Measurements from ENCODE around the gene ZSCAN12. TPM values are rescaled to one million over a fixed set of nuclear protein-coding genes. Genes with fewer than 3 reads are reported as not detected.

The ZSCAN12 gene
- total and polyA plus RNA-seq, 12 donors: 1.2 to 3.5 (median 2.6) TPM

Other genes with a start within 250 kb of the ZSCAN12 start
- gene ZSCAN9, start 174.5 kb downstream of the ZSCAN12 start, total RNA-seq: 10 to 100 TPM in 2 of 10 donors, 1 to 10 TPM in 8; 6.8 to 11.2 (median 8.8) TPM
- gene ZSCAN9, start 174.5 kb downstream of the ZSCAN12 start, polyA plus RNA-seq: 10 to 100 TPM in 1 of 2 donors, 1 to 10 TPM in 1; 8.4 to 11.1 TPM
- 1 to 10 TPM in 9 of 10 donors, under 1 TPM in 1; 0.55 to 3.6 (median 2.9) TPM for gene ZKSCAN4, start 147.5 kb downstream of the ZSCAN12 start, total RNA-seq
- gene ZKSCAN4, start 147.5 kb downstream of the ZSCAN12 start, polyA plus RNA-seq: 1 to 10 TPM; 1.7 to 2.0 TPM
- gene NKAPL, start 140.4 kb downstream of the ZSCAN12 start, total RNA-seq: 1 to 10 TPM; 2.7 to 8.5 (median 6.5) TPM
- gene NKAPL, start 140.4 kb downstream of the ZSCAN12 start, polyA plus RNA-seq: 1 to 10 TPM; 7.6 to 9.7 TPM
- 10 to 100 TPM in 9 of 10 donors, 1 to 10 TPM in 1; 8.9 to 17.8 (median 12.8) TPM for gene ZSCAN26, start 132.6 kb downstream of the ZSCAN12 start, total RNA-seq
- gene ZSCAN26, start 132.6 kb downstream of the ZSCAN12 start, polyA plus RNA-seq: 10 to 100 TPM in 1 of 2 donors, 1 to 10 TPM in 1; 7.5 to 12.7 TPM
- gene PGBD1, start 118.2 kb downstream of the ZSCAN12 start, total RNA-seq: 1 to 10 TPM; 1.6 to 3.6 (median 2.7) TPM
- gene PGBD1, start 118.2 kb downstream of the ZSCAN12 start, polyA plus RNA-seq: 1 to 10 TPM; 2.9 to 4.6 TPM
- 10 to 100 TPM in 8 of 10 donors, 1 to 10 TPM in 2; 8.0 to 17.4 (median 11.9) TPM for gene ZSCAN31, start 63.6 kb downstream of the ZSCAN12 start, total RNA-seq
- 1 to 10 TPM; 3.3 to 7.1 TPM for gene ZSCAN31, start 63.6 kb downstream of the ZSCAN12 start, polyA plus RNA-seq
- 1 to 10 TPM; 3.1 to 6.8 (median 5.1) TPM for gene ZKSCAN3, start 49.8 kb downstream of the ZSCAN12 start, total RNA-seq
- gene ZKSCAN3, start 49.8 kb downstream of the ZSCAN12 start, polyA plus RNA-seq: 1 to 10 TPM; 1.0 to 2.1 TPM
- gene ZSCAN23, start 43.7 kb upstream of the ZSCAN12 start, total RNA-seq: 1 to 10 TPM in 9 of 10 donors, under 1 TPM in 1; 0.98 to 2.7 (median 1.3) TPM
- under 1 TPM; 0.26 to 0.44 TPM for gene ZSCAN23, start 43.7 kb upstream of the ZSCAN12 start, polyA plus RNA-seq
- gene GPX6, start 116.0 kb upstream of the ZSCAN12 start, total RNA-seq: not detected
- gene GPX6, start 116.0 kb upstream of the ZSCAN12 start, polyA plus RNA-seq: not detected
- not detected for gene GPX5, start 126.1 kb upstream of the ZSCAN12 start, total RNA-seq
- not detected for gene GPX5, start 126.1 kb upstream of the ZSCAN12 start, polyA plus RNA-seq